GM19452 (cell line): ENCODE data around the gene PLD1.
"Not testable (repeated sequence)": the region's sequence is repeated elsewhere in the genome, so short reads cannot be mapped to it uniquely, and the experiment has no call there.

Experiments used
- ATAC-seq: cut with Tn5 transposase; IDR thresholded peaks from one replicate; pipeline ENCODE4 v1.9.1; 2021; ENCODE audit not compliant: unreplicated experiment

The PLD1 gene

GRCh38 chr3:171565481-171566058, 244.7 kb downstream of the PLD1 start:
- ATAC-seq = no peak

- no peak for ATAC-seq
Measured at GRCh38 chr3:171564748-171565480, 245.4 kb downstream of the PLD1 start.

- ATAC-seq = no peak
Measured at GRCh38 chr3:171563298-171563697, 247.0 kb downstream of the PLD1 start.

DNA sequence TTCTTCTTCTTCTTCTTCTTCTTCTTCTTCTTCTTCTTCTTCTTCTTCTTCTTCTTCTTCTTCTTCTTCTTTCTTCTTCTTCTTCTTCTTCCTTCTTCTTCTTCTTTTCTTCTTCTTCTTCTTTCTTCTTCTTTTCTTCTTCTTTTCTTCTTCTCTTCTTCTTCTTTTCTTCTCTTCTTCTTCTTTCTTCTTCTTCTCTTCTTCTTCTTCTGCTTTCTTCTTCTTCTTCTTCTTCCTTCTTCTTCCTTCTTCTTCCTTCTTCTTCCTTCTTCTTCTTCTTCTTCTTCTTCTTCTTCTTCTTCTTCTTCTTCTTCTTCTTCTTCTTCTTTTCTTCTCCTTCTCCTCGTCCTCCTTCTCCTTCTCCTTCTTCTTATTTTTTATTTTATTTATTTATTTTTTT, 247.8 kb downstream of the PLD1 start:
- not testable (repeated sequence) for ATAC-seq

- no peak for ATAC-seq
Measured at GRCh38 chr3:171561596-171562323, 248.5 kb downstream of the PLD1 start.

DNA sequence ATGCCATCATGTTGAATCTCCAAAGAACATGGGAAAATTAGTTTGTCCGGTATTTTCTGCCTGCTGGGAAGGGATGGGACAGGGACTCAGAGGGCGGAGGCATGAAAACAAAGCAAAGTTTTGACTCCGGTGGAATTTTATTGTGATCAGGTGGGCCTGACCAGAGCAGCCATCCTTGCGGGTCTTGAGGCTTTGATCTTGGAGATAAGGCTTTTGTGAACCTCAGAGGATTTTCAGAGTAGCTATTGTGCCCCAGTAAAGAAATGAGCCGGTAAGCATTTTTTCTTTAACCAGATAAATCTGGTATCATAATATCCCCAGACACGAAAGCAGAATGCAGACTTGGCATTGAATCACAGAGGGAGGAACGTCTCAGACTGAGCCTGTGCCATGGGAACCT, 250.7 kb downstream of the PLD1 start:
- ATAC-seq = no peak

- no peak for ATAC-seq
Measured at GRCh38 chr3:171558188-171558696, 252.0 kb downstream of the PLD1 start.

- ATAC-seq = no peak
Measured at GRCh38 chr3:171557173-171557572, 253.1 kb downstream of the PLD1 start.

DNA sequence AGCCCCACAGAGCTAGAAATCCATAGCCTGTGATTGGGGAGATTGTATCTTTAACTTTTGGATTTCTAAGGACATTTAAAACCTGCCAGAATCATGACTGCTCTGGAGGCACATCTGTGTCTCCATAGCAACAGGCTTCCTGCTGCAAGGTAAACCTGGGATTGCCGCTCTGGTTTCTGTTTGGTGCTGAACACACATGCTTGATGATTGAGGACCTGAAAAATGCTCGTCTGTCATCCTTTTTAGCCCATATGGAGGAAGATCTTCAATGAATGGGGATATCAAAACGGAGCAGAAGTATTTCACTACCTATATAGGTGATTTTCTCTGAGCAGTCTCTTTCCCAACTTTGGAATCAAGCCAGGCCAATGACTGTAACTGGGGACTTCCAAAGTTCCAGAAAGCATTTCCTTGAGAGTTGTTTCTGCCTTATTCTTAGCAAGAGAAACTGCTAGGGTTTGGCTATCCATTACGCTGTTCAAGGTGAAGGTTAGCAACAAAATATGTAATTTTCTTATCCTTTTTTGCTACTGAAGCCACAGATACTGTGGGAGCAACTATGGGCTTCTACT, 253.6 kb downstream of the PLD1 start:
- ATAC-seq = no peak

- ATAC-seq = no peak
Measured at GRCh38 chr3:171556148-171556547, 254.1 kb downstream of the PLD1 start.

GRCh38 chr3:171553086-171553485, 257.2 kb downstream of the PLD1 start:
- ATAC-seq = no peak

DNA sequence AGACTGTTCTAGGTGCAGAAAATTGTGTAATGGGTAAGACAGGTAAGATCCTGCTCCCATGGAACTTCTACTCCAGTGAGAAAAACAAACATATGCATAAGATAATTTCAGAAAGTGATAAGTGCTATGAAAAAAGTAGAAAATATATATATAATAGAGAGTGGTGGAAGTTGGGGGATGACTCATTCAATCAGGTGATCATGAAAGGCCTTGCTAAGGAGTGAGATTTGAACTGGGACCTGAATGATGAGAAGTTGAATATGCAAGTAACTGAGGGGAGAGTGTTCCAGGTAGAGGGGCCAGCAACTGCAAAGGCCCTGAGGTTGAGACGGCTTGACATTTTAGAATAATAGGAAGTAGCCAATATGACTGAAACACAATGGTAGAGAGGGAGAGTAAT, 257.8 kb downstream of the PLD1 start:
- no peak for ATAC-seq

DNA sequence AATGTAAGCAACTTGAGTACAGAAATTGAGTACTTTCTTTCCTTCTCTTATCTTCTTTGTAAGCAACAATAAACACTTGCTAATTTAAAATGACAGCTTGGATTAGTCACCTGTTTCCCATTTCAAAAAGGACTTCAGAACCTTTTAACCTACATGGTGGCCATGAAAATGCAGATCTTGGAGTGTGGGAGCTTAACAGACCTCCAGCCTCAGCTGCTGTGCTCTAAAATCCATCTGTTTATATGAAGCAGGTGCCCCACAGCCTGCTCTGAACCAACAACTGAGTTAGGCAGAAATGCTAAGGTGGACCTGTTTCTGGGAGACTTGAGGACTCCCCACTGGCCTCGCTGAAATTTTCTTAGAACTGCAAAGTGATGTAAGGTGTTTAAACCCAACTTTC, 259.0 kb downstream of the PLD1 start:
- no peak for ATAC-seq
